Activated naive CD4-positive, alpha-beta T cell treated with anti-CD3 and anti-CD28 coated beads, Interleukin-2, amount 10 ng/mL, durations not matched to agents 7 days and 5 days (primary cell): Measurements from ENCODE around the gene ALKBH6.

ENCODE experiments used
- CTCF ChIA-PET: fragments of 350-600 bp; sonication (Branson Sonifier 250); formaldehyde crosslinking; loops from one replicate; lab custom pipeline; 2021; ENCODE audit warnings: antibody characterized with exemption; lab: Charles Lee
- DNase-seq: peaks from one replicate; pipeline ENCODE4 v3.0.0-alpha.2; 2020
- H3K27ac Mint-ChIP-seq: one replicate; pipeline ENCODE4 v1.8.0; 2021; ENCODE audit warnings: mild to moderate bottlenecking, moderate library complexity, mixed read lengths
- H3K27me3 Mint-ChIP-seq: one replicate; pipeline ENCODE4 v1.8.0; 2021; ENCODE audit warnings: mild to moderate bottlenecking, mixed read lengths
- H3K36me3 Mint-ChIP-seq: one replicate; pipeline ENCODE4 v1.8.0; 2021; ENCODE audit warnings: mixed read lengths
- H3K4me1 Mint-ChIP-seq: one replicate; pipeline ENCODE4 v1.8.0; 2021; ENCODE audit warnings: mixed read lengths
- H3K4me3 Mint-ChIP-seq: one replicate; pipeline ENCODE4 v1.8.0; 2021; ENCODE audit warnings: mild to moderate bottlenecking, moderate library complexity, mixed read lengths
- H3K9me3 Mint-ChIP-seq: one replicate; pipeline ENCODE4 v1.8.0; 2021; ENCODE audit warnings: mixed read lengths

Gene ALKBH6

DNA sequence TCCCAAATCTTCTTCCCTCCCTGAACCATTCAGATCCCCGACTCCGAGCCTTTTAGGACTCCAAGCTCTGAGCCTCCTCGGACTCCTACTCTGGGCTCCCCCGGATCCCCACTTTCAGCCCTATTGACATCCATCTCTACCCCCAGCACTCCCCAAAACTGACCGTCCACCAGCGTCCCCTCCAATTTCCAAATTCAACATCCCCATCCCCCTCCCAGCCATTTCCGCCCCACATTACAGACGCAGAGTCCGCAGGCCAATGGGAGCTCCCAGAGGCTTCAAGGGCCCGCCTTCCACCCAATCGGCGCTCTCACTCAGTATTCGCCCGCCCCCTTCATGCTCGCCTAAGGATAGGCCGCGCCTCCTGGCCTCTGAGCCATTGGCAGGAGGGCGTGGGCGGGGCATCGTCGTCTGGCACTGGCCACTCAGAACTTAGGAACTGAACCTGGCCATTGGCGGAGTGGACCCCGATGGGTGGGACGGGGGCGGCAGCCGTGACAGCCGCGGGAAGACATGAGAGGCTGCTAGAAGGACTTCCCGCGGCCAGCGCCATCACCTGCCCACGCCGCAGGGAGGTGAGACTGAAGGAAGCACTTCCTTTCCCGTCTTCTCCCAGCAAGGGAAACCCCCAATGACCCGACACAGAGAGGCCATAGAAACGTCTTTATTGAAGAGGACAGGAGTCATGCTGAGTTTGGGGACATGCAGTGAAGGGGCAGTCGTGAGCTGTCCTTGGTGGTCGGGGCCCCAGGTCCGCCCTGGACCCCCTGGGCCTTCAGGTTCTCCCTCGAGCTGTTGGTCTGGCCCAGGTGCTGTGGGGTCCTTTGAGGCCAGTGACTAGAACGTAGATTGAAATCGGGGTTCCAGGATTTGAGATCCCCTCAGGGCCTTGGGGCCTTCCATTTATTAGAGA, at the start of gene ALKBH6:
ALKBH6 (minus strand) TSS at position 202 of the 913 bp plus-strand sequence. CDS start 816 bp downstream, outside the sequence.
- DNase-seq, result peak; percentile 100
- H3K4me3 Mint-ChIP-seq, result peak within 1 kb of the TSS; percentile 96
- peaks cover 10% of the 10 kb centered on the region for H3K36me3 Mint-ChIP-seq
- no peaks in the 10 kb centered on the region for H3K9me3 Mint-ChIP-seq
- CTCF ChIA-PET, result interaction anchor here (0.7 to 1.0 kb wide), 2 partner anchors 56 to 58 kb away, joined by 3 to 4 read pairs; no protein-coding TSS in a partner anchor
- no peaks in the 10 kb centered on the region for H3K27me3 Mint-ChIP-seq
- H3K4me1 Mint-ChIP-seq, result peaks cover 44% of the 10 kb centered on the region
- H3K27ac Mint-ChIP-seq, result peak within 1 kb of the TSS; percentile 89

DNA sequence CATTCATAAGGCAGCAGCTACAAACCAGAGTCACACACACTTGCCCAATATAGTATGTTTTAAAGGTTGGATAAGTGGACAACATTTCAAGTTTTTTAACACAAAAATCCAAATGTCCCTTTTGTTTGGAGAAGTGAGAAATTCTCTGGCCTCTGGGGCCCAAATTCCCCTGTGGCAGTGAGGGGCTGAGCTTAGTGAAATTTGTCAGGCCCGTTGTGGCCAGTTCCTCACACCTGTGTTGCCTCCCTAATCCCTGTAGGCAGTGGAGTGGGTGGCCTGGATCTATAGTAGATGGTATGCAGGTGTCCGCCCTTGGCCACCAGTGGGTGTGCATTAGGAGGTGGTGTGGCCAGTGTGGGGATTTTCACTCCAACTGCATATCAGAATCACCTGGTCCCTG, 47.4 kb upstream of the ALKBH6 start:
- CTCF ChIA-PET, result interaction anchor here (1.0 to 1.1 kb wide), 2 partner anchors 11 to 113 kb away, joined by 3 to 4 read pairs; no protein-coding TSS in a partner anchor
- peaks cover 17% of the 10 kb centered on the region for H3K4me1 Mint-ChIP-seq
- peaks cover 52% of the 10 kb centered on the region for H3K36me3 Mint-ChIP-seq
- no peak for DNase-seq
- no peaks in the 10 kb centered on the region for H3K9me3 Mint-ChIP-seq
- H3K27me3 Mint-ChIP-seq, result no peaks in the 10 kb centered on the region
- H3K27ac Mint-ChIP-seq, result no peak overlapping the region
- H3K4me3 Mint-ChIP-seq, result no peak overlapping the region

DNA sequence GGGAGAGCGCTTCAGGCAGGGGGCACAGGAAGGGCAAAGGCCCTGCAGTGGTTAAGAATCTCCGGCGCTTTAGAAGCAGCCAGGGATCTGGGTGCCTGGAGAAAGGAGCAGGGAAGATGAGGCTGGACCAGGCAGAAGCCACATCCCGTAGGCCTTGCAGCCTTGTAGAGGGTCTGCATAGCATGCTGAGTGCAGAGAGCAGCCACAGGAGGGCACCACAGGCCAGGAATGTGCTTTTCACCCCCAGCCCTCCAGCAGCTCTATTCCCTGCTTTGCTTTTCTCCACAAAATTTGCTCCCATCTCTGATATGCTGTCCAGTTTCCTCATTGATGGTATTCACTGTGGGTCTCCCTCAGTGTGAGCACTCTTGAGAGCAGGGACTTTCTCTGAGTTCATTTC, 46.4 kb upstream of the ALKBH6 start:
- H3K27me3 Mint-ChIP-seq, result no peaks in the 10 kb centered on the region
- DNase-seq, result peak; percentile 41
- no peak overlapping the region for H3K27ac Mint-ChIP-seq
- no peaks in the 10 kb centered on the region for H3K9me3 Mint-ChIP-seq
- no peak overlapping the region for H3K4me3 Mint-ChIP-seq
- H3K36me3 Mint-ChIP-seq, result peaks cover 45% of the 10 kb centered on the region
- CTCF ChIA-PET, result interaction anchor here (1.0 to 1.3 kb wide), 3 partner anchors 12 to 114 kb away, joined by 3 to 4 read pairs (median 3); no protein-coding TSS in a partner anchor
- H3K4me1 Mint-ChIP-seq, result peaks cover 26% of the 10 kb centered on the region

DNA sequence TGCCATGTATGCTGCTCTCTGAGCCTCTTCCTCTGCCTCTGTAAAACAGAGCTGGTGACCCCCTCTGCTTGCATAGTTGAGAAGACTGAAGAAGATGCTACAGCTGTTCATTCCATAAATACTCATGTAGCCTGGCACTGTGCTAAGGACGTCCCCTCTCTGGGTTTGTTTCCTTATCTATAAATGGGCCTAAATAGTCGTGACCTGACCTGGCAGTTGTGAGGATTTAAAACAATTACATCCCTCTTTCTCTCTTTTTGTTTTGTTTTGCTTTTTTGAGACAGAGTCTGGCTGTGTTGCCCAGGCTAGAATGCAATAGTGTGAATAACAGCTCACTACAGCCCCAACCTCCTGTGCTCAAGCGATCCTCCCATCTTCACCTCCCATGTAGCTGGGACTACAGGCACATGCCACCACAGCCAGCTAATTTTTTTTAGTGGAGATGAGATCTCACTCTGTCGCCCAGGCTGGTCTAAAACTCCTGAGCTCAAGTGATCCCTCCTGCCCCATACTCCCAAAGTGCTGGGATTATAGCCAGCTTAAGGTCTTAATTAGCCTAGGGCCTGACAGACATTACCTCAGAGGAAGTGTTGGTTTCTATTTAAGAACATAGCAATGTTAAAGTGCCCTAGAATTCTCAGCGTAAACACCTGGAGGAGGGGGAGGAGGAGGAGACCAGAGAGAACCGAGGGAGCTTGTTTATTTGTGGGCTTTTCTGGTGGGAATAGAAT, 45.3 kb upstream of the ALKBH6 start:
- H3K9me3 Mint-ChIP-seq, result no peaks in the 10 kb centered on the region
- H3K27me3 Mint-ChIP-seq, result no peaks in the 10 kb centered on the region
- CTCF ChIA-PET, result no interaction called here
- peak overlapping the region; percentile 4 for H3K27ac Mint-ChIP-seq
- peaks cover 27% of the 10 kb centered on the region for H3K4me1 Mint-ChIP-seq
- DNase-seq, result no peak
- no peak overlapping the region for H3K4me3 Mint-ChIP-seq
- H3K36me3 Mint-ChIP-seq, result peaks cover 37% of the 10 kb centered on the region

DNA sequence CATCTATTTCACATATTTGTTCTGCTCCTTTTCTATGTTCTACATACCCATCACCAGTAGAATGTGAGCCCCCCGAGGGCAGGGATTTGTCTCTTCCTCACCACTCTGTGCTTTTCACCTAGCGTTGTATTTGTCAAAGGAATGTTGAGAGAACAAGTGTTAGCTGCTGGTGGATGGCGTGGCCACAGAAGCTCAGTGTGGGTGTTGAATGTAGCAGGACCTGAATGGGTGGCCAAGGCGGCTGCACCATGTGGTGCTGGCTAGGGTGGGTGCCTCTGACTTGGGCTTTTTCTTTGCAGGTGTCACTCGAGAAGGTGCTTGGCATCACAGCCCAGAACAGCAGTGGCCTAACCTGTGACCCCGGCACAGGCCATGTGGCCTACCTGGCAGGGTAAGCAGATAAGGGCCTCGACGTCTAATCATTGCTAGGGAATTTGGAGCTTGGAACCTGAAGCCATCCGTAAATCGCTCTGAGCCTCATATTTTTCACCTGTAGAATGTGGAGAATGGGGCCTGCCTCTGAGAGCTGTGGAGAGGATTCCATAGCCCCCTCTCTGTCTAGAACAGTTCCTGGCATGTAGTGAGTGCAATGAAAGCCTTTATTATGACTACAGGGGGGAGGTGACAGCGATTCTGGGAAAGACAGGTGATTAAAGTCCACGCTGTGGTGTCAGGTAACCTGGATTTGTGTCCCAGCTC, 44.6 kb upstream of the ALKBH6 start:
- H3K4me3 Mint-ChIP-seq, result no peak overlapping the region
- H3K27ac Mint-ChIP-seq, result peak overlapping the region; percentile 4
- no peaks in the 10 kb centered on the region for H3K9me3 Mint-ChIP-seq
- peaks cover 35% of the 10 kb centered on the region for H3K36me3 Mint-ChIP-seq
- peaks cover 30% of the 10 kb centered on the region for H3K4me1 Mint-ChIP-seq
- H3K27me3 Mint-ChIP-seq, result no peaks in the 10 kb centered on the region
- no peak for DNase-seq
- CTCF ChIA-PET, result no interaction called here

DNA sequence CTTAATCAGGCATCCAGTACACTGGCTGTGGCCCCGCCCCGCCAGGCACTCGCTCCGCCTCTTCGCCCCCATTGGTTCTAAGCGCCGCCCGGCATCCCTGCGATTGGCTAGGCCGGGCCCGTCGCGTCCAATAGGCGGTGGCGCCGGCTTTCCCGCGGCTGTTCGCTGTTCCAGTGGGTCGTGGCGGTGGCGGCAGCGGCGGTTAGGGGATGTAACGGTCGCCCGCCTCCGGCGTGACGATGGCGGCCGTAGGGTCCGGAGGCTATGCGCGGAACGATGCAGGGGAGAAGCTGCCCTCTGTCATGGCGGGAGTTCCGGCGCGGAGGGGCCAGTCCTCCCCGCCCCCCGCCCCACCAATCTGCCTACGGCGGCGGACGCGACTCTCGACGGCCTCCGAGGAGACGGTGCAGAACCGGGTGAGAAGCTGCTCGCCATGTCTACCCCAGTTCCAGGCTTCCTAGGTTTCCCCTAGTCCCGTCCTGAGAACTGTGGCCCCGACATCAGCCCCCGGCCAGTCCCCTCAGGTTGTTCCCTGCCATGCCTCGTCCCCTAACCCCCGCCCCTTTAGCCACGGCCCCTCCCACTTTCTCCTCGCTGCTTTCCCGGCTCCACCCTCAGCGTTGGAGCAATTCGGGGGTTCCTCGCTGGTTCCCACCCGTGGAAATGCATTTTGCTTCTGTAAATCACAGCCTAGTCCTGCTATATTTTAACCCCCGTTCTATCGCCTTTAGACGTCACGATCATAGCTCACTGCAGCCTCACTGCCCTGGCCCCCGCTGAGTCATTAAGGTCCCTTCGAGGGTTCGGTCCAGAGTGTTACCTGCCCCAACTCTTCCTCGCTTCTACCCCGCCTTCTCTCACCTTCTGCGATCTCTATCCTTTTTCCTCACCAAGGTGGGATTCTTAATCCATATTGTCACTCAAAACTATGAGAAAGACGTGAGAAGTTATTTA, 41.0 kb upstream of the ALKBH6 start, which contains the start of gene WDR62:
WDR62 (plus strand) TSS at position 165 of the 954 bp plus-strand sequence; CDS start at position 240, 75 bp downstream.
- CTCF ChIA-PET, result interaction anchor here (0.6 to 0.8 kb wide), 2 partner anchors 25 to 96 kb away, joined by 3 read pairs; no protein-coding TSS in a partner anchor
- DNase-seq, result peak; percentile 96
- peak within 1 kb of the TSS; percentile 99 for H3K27ac Mint-ChIP-seq
- peak within 1 kb of the TSS; percentile 98 for H3K4me3 Mint-ChIP-seq
- H3K9me3 Mint-ChIP-seq, result no peaks in the 10 kb centered on the region
- H3K27me3 Mint-ChIP-seq, result no peaks in the 10 kb centered on the region
- peaks cover 20% of the 10 kb centered on the region for H3K36me3 Mint-ChIP-seq
- H3K4me1 Mint-ChIP-seq, result peaks cover 48% of the 10 kb centered on the region

DNA sequence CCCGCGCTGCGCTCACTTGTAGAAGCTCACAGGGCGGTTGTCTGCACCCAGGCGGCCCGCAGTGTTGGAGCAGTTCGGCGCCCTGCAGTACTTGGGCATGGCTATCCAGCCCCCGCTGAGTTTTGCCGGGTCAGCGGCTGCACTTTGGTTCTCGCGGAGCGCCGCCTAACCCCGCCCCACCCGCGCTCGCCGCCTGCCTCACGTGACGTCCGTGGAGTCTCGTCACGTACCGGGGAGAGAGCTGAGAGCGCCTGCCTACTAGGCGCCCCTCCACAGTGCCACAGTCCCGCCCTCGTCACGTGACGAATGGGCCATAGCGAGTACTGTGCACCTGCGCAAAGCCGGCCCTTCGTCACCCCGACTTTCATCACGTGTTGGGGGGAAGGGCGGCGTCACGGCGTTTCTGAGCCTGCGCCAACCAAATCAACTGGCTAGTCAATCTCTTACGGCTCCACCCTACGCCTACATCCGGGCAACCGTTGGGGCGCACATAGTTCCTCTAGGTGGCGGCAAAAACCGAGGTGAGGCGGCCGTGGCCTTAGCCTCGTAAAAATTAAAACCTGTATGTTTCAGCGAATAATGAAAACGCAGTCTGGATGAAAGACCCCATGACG, 40.2 kb upstream of the ALKBH6 start, which contains the start of gene THAP8:
THAP8 (minus strand) TSS at position 167 of the 614 bp plus-strand sequence; CDS start at position 99, 68 bp downstream.
- H3K36me3 Mint-ChIP-seq, result peaks cover 15% of the 10 kb centered on the region
- peak within 1 kb of the TSS; percentile 99 for H3K27ac Mint-ChIP-seq
- DNase-seq, result peak; percentile 100
- CTCF ChIA-PET, result interaction anchor here (1.7 kb wide), 1 partner anchor 58 kb away, joined by 3 read pairs; no protein-coding TSS in a partner anchor
- peaks cover 49% of the 10 kb centered on the region for H3K4me1 Mint-ChIP-seq
- H3K9me3 Mint-ChIP-seq, result no peaks in the 10 kb centered on the region
- H3K4me3 Mint-ChIP-seq, result peak within 1 kb of the TSS; percentile 98
- no peaks in the 10 kb centered on the region for H3K27me3 Mint-ChIP-seq

DNA sequence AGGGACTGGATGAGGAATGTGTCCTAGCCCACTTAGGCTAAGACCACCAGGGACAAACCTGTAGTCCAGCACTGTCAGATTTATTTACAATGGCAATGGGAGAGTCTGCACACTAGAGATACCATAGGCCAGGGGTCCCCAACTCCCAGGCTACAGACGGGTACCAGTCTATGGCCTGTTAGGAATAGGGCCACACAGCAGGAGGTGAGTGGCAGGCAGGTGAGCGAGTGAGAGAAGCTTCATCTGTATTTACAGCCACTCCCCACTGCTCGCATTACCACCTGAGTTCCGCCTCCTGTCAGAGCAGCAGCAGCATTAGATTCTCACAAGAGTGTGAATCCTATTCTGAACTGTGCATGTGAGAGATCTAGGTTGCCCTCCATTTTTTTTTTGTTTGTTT, 37.6 kb upstream of the ALKBH6 start:
- peak overlapping the region; percentile 33 for H3K4me3 Mint-ChIP-seq
- no peak overlapping the region for H3K27ac Mint-ChIP-seq
- CTCF ChIA-PET, result no interaction called here
- peaks cover 4% of the 10 kb centered on the region for H3K36me3 Mint-ChIP-seq
- peaks cover 36% of the 10 kb centered on the region for H3K4me1 Mint-ChIP-seq
- H3K9me3 Mint-ChIP-seq, result no peaks in the 10 kb centered on the region
- H3K27me3 Mint-ChIP-seq, result no peaks in the 10 kb centered on the region
- no peak for DNase-seq

DNA sequence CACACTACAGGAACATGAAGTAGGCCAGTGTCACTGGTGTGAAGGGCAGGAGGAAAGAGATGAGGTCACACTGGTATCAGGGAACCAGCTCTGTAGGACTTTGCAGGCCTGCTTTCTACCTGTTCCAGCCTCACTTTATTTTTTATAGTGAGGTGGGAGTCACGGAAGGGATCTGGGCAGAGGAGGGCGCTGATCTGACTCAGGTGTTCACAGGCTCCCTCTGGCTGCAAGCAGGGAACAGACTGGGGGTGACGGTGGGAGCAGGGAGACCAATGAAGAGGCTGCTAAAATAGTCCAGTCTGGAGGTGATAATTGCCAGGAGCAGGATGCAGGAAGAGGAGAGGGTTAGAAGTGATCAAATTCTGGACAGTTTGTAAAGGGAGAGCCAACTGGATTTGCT, 37.2 kb upstream of the ALKBH6 start:
- H3K4me3 Mint-ChIP-seq, result no peak overlapping the region
- H3K27me3 Mint-ChIP-seq, result no peaks in the 10 kb centered on the region
- H3K9me3 Mint-ChIP-seq, result no peaks in the 10 kb centered on the region
- no peak overlapping the region for H3K27ac Mint-ChIP-seq
- no peak for DNase-seq
- H3K36me3 Mint-ChIP-seq, result peaks cover 4% of the 10 kb centered on the region
- H3K4me1 Mint-ChIP-seq, result peaks cover 32% of the 10 kb centered on the region
- CTCF ChIA-PET, result no interaction called here

DNA sequence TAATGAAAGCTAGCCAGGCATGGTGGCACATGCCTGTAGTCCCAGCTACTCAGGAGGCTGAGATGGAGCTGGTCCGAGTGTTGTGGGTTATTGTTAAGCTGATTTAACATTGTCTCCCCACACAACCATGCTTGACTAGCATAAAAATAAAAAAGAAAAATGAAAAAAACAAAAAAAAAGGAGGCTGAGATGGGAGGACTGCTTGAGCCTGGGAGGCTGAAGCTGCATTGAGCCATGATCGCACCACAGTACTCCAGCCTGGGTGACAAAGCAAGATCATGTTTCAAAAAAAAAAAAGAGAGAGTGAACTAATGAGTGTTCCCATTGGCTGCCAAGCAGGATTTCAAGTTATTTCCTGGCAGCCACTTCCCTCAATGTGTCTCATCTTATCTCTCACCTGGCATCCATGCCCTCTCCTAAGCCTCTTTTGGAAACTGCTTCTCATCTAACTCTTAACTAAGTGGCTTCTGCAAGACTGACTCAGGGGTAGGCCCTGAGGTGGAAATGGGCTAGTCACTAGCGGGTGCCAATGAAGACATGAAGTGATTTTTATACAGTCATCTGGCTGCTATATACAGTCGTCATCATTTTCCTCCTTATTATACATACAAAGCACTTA, 35.2 kb upstream of the ALKBH6 start:
- H3K27me3 Mint-ChIP-seq, result no peaks in the 10 kb centered on the region
- H3K9me3 Mint-ChIP-seq, result no peaks in the 10 kb centered on the region
- CTCF ChIA-PET, result no interaction called here
- peaks cover 23% of the 10 kb centered on the region for H3K4me1 Mint-ChIP-seq
- no peak overlapping the region for H3K4me3 Mint-ChIP-seq
- no peak overlapping the region for H3K27ac Mint-ChIP-seq
- H3K36me3 Mint-ChIP-seq, result peaks cover 10% of the 10 kb centered on the region
- DNase-seq, result no peak

DNA sequence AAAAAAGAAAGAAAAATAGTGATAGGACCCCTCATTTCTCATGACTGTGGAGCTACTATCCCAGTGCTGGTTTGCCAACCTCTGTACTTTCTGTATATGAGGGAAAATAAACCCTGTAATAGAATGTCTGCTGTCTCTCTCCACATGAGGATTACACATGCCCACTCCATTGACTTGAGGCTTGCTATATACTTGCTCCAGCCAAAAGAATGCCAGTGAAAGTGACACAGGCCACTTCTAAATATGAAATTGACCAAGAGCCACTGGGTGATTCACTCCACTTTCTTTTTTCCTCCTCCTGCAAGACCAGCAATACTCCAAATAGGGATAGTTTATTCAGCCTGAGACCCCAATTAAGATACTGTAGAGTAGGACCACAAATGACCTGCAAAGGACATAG, 33.8 kb upstream of the ALKBH6 start:
- no peaks in the 10 kb centered on the region for H3K9me3 Mint-ChIP-seq
- peaks cover 10% of the 10 kb centered on the region for H3K36me3 Mint-ChIP-seq
- peaks cover 17% of the 10 kb centered on the region for H3K4me1 Mint-ChIP-seq
- CTCF ChIA-PET, result no interaction called here
- no peaks in the 10 kb centered on the region for H3K27me3 Mint-ChIP-seq
- no peak for DNase-seq
- no peak overlapping the region for H3K27ac Mint-ChIP-seq
- H3K4me3 Mint-ChIP-seq, result no peak overlapping the region

DNA sequence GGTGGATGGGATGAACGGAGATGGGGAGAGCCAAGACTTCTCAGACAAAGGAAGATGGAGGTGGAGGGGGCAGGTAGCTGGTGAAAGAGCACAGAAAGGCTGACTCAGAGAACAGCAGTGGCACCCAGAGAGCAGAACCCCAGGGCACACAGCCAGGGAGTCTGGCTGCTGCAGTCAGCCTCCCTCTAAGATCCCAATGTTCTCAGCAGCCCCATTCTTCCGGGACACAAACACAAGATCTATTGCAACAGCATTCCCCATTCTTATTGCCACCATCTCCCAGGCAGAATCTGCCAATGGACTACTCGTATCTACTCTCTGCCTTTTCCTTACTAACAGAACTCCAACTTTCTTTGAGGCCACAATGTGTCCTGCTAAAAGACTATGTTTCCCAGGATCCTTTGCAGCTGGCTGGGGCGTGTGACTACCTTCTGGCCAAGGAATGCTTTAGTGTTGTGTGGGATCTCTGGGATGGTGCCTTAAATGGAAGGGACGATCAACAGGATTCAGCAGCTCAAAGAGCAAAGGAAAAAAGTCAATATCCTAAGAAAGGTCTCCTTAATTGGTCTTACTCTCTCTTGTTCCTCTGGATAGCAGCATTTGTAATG, 32.5 kb upstream of the ALKBH6 start:
- DNase-seq, result no peak
- no peak overlapping the region for H3K27ac Mint-ChIP-seq
- CTCF ChIA-PET, result no interaction called here

More for the DNA sequence above, 32.5 kb upstream of the ALKBH6 start:
- Mint-ChIP-seq H3K27me3 (no peaks in the 10 kb centered on the region), H3K36me3 (peaks cover 10% of the 10 kb centered on the region), H3K4me1 (peaks cover 12% of the 10 kb centered on the region), H3K4me3 (no peak overlapping the region), H3K9me3 (no peaks in the 10 kb centered on the region)
